GM19463 (cell line): Measurements from ENCODE around the gene FJX1.
"Not testable (repeated sequence)": the region's sequence is repeated elsewhere in the genome, so short reads cannot be mapped to it uniquely, and the experiment has no call there.

Source experiments
- ATAC-seq: cut with Tn5 transposase; IDR thresholded peaks from one replicate; pipeline ENCODE4 v1.9.1; 2021; ENCODE audit warnings: mild to moderate bottlenecking, moderate library complexity; ENCODE audit not compliant: unreplicated experiment

FJX1 gene

DNA sequence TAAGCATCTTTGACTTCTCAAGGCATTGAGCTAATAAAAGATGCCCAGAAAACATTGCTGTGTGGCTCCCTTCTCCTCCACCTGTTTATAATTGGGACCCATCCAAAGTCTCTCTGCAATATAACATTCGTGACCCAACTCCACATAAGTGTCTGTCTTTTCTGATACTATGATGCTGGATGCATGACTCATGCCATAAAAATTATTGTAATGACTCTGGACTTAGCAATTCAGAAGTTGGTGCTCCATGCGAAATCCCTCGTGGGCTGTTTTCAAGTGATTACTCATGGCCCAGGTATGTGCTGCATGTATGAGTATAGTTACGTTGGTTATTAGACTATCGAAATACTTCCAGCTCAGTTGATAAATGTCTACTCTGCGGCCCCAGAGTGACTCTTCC, 11.7 kb downstream of the FJX1 start:
- no peak for ATAC-seq

- no peak for ATAC-seq
Observed at GRCh38 chr11:35631891-35632290, 13.6 kb downstream of the FJX1 start.

DNA sequence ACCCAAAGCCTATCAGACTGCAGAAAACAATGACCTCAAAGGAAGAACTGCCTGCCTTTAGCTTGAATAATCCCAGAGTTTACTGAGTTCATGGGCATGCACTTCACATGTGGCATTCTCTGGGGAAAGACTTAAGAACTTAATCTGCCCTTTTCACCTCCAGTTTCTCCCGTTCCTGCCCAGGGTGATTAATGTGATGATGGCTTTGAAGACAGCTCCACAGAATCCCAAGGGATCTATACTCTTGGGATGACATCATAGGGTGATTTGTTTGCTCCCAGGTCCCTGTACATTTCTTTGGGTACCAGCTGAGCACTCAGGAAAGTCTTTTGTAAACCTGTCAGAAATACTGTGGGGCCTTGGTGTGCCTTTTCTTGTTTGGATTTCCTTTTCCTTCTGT, 14.0 kb downstream of the FJX1 start:
- no peak for ATAC-seq

GRCh38 chr11:35633827-35634423, 15.7 kb downstream of the FJX1 start:
- ATAC-seq: no peak

GRCh38 chr11:35635933-35636332, 17.7 kb downstream of the FJX1 start:
- ATAC-seq: no peak

DNA sequence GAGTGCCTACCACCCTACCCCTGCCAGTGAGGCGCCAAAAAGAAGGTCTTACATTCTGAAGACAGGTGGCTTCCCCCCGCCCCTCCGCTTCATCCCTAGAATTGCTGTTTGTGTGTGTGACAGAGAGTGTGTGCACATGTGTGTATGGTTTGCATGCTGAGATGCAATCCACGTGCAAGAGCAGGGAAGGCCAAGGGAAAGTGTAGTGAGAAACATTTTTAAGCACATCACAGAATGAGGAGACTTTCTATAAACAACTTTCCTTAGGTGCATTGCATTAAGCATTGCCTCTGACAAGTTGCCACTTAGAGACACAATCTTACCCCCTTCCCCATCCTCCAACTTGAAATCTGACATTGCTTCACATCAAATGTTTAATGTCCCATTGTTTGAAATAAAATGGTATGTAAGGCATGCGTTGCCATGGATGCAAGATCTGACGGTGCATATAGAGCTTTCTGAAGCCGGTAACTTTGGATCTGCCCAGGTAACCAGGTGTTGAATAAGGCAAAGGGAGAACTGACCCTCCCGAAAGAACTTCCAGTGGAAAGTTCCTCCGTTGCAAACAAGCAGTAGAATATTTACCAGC, 21.4 kb downstream of the FJX1 start:
- no peak for ATAC-seq

GRCh38 chr11:35641171-35641897, 23.1 kb downstream of the FJX1 start:
- ATAC-seq: no peak

- no peak for ATAC-seq
Observed at GRCh38 chr11:35641964-35642363, 23.7 kb downstream of the FJX1 start.

GRCh38 chr11:35647421-35648093, 29.3 kb downstream of the FJX1 start:
- no peak for ATAC-seq

DNA sequence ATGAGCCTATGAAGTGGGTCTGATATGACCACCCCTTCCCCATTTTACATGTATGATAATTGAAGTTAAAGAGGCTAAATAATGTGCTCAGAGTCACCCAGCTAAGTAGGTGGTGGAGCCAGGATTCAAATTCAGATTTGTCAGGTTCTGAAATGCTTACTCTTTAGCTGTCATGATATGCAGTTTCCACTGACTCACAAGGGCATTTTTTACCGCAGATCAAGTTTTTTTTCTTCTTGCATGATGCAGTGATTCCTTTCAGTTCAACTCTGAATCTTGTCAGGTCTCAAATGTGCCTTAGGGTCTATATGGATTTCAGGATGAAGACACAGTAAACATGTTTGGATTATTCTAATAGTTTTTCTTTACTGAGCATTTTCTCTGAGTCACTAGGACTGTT, 31.7 kb downstream of the FJX1 start:
- no peak for ATAC-seq

GRCh38 chr11:35650467-35650866, 32.2 kb downstream of the FJX1 start:
- ATAC-seq: no peak

DNA sequence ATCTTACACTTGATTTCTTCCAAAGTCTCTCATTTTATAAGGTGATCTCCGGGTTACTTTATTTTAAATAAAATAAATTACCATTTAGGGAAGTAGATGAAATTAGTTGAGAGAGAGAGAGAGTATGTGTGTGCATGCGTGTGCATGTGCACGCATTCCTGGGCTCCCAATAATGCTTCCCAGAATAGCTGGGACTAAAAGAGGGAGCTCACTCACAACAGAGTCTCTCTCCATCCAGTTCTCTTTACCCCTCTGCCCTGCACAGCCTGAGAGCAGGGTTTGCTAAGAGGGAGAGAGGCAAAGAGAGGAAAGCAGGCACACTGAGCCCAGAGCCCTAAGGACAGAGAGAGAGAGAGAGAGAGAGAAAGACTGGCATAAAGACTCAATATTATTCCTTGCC, 33.0 kb downstream of the FJX1 start:
- no peak for ATAC-seq

DNA sequence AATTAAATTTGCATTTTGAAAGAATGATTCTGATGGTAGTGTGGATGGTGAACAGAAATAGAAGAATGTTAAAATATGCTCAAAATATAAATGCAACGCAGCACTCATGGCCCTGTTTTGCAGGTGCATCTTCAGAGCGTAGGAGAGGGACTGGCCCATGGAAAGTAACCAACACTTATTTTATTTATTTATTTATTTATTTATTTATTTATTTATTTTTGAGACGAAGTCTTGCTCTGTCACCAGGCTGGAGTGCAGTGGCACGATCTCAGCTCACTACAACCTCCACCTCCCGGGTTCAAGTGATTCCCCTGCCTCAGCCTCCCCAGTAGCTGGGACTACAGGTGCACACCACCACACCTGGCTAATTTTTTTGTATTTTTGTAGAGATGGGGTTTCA, 34.5 kb downstream of the FJX1 start:
- not testable (repeated sequence) for ATAC-seq

GRCh38 chr11:35654711-35655110, 36.5 kb downstream of the FJX1 start:
- ATAC-seq: no peak

DNA sequence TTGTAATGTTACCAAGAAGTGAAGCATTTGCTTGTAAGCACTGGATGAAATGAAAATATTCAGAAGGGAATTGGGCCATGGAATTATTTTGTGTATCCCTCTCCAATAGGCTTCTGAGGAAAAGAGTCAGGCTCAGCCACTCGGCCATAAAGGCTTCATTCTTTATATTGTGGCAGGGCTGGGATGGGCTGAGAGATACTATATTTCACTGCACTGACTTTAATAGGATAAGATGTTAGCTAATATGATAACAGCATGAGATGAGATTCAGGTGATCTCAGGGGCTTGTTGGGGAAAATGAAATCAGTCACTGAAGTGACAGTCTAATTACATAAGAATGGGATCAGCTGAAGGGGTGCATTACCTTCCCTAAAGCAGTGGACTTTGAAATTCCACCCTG, 37.0 kb downstream of the FJX1 start:
- ATAC-seq: no peak

DNA sequence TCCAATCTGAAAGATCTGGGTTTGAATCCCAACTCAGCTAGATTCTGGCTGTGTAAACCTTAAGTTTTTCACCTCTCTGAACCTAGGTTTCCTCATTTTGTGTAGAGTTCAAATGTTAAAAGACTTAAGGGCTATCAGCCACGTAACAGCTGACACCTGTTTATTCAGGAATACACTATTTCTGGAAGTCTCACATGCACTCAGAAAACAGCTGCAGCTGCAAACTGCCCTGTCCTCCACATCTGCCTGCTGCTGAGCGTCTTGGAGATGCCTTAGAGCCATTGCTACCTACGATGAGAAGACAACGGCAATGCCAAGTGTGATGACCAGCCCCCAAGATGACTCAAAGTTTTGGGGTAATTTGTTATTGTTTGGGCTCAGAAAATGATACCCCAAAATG, 37.6 kb downstream of the FJX1 start:
- ATAC-seq: no peak

DNA sequence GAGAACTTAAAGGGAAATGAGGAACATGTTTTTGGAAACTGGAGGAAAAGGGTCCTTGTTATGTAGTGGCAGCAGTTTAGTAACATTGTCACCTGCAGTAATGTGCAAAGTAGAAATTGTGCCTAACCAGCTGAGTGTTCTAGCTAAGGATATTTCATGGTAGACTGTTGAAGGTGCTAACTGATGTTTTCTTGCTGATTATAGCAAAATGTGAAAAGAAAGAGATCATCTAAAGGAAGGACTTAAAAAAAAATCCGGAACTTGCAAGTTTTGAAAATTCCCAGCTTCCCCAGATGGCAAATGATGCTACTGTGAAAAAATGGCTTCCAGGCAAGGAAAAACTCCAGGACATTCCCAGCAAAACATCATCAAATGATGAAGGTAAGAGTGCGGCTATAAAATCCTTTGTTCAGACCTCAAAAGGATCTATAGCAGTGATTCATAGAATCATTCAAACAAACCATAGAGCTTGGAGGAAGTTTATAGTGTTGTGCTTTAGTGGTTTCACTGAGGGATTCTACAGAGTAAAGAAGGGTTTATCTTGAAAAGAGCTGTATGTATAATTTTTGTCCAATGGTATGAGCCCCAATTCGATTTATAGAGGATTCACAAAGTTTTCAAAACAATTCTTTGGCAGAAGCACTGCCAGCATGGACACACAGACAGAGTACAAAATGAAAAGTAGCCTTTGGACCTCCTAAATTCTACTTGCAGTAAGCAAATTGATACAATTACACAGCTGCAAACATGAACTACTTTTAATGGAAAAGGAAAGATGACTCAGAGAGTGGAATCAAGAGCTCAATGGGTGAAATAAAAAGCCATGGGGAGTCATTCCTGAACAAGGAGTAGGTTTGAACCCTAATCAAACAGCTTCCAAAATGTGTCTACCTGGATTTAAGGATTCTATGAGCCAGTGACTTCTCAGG, 40.0 kb downstream of the FJX1 start:
- no peak for ATAC-seq

DNA sequence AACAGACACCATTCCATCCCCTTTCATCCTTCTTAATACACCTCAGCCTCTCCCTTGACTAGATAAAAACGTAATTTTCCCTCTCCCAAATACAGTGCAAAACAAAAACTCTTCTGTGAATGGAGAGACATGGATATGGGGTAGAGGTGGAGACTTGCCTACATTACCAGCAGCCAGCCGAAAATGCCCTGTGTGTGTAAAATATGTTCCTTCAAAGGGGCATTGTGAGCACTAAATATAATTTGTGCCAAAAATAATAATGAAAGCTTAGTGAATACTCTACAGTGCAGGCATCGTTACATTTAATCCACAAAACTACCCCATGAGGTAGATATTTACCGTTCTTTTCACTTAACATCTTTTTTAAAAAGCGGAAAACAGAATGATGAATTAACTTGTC, 43.3 kb downstream of the FJX1 start:
- no peak for ATAC-seq

GRCh38 chr11:35662061-35662648, 43.9 kb downstream of the FJX1 start:
- ATAC-seq: peak; percentile 50

DNA sequence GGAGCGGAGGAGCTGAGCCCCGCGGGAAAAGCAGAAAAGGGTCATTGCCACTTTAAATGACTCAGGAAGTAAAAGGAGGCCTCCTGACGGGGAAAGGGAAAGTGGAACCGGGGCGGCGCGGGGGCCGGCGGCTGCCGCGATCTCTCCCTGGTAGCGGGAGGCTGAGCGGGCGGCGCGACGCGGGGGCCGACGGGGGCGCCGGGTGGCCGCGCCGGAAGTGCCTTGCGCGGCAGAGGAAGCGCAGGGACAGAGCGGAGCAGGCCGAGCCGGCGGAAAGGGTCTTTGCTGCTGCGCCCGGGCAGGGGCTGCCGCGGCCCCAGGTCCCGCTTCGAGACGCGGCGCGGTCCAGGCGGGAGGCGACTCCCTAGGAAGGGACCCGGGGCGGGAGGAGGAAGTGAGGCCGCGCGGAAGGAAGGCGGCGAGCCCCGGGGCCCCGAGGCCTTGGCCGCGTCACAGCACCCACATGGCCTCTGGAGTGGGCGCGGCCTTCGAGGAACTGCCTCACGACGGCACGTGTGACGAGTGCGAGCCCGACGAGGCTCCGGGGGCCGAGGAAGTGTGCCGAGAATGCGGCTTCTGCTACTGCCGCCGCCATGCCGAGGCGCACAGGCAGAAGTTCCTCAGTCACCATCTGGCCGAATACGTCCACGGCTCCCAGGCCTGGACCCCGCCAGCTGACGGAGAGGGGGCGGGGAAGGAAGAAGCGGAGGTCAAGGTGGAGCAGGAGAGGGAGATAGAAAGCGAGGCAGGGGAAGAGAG, 44.6 kb downstream of the FJX1 start, which contains the start of gene TRIM44:
Gene TRIM44, plus strand, starts transcription at position 127 of the 759 bp plus-strand sequence. Its CDS starts 337 bp downstream, at position 464.
- ATAC-seq: peak; percentile 92
